NCI-H510A treated with DMSO at 0.1 percent for 48 hours (cell line): ENCODE measurements around the gene SH3BGRL3.
"Not testable (repeated sequence)": the region's sequence is repeated elsewhere in the genome, so short reads cannot be mapped to it uniquely, and the experiment has no call there.

Experiments used
- DNase-seq: peaks from one replicate; lab custom pipeline; 2025; lab: John Stamatoyannopoulos, UW

SH3BGRL3 gene

DNA sequence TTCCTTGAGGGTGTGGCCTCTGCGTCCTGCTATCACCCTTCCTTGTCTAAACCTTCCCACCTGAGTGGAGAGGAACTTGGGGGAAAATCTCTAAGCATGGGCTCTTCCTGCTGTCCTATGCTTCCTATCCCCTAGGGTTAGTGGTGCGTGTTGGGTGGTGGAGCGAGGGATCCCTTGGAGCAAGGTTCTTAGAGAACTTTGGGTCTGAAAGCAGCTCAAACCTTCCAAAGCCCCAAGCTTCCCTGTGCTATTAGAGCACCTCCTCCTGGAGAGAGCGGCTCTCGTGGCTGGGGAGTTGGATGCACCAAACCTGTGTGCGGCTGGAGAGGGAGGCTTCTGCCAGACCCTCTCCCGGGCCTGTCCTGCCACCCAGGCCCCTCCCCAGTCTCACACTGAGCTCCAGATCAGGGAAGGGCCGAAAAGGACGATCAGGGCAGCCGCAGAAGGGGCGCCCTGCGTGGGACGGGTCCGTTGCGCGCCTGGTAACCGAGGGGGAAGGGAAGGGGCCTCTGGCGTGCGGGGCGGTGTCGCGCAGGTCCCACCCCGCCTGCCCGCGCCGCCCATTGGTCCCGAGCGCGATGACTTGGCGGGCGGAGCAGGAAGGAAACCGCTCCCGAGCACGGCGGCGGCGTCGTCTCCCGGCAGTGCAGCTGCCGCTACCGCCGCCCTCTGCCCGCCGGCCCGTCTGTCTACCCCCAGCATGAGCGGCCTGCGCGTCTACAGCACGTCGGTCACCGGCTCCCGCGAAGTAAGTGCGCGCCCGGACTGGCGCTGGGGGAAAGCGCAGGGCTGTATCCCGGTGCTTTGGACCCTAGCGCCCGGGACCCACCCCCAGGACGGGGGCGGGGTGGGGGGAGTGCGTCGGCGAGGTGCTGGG is at the start of gene SH3BGRL3:
Gene SH3BGRL3 (plus strand): TSS at position 631 of the 877 bp plus-strand sequence. CDS start 70 bp downstream, at position 701.
- peak; percentile 84 for DNase-seq

GRCh38 chr1:26230682-26231081 is 49.2 kb upstream of the SH3BGRL3 start:
- not testable (repeated sequence) for DNase-seq

- peak; percentile 97 for DNase-seq
Measured at GRCh38 chr1:26233903-26234643, 45.8 kb upstream of the SH3BGRL3 start, which contains the start of gene CEP85. Gene CEP85, plus strand, starts transcription at chr1:26234200. Its CDS starts 5,584 bp downstream, at chr1:26239784.

- DNase-seq = no peak
Measured at GRCh38 chr1:26234644-26235370, 45.1 kb upstream of the SH3BGRL3 start.

DNA sequence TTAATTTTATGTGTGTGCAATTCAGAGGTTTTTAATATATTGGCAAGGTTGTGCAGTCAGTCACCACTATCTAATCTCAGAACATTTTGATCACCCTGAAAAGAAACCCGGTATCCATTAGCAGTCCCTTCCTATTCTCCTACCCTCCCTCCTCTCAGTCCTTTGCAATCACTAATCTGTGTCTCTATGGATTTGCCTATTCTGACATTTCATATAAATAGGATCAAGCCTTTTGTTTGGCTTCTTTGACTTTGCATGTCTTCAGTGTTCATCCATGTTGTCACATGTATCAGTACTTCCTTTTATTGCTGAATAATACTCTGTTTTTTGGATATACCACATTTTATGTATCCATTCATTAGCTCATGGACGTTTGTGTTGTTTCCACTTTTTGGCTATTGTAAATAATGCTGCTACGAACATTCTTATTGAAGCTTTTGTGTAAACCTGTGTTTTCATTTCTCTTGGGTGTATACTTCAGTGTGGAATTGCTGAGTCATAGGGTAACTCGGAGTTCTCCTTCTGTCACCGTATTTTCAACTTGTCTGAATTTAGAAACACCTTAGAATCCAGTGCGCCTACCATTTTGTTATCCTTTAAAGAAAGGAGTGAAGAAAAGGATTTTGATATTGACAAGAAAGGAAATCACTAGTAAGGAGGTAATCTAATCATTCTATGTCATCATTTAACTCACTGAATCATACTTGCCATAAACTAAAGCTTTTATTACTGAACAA is 42.5 kb upstream of the SH3BGRL3 start:
- DNase-seq = peak; percentile 30

GRCh38 chr1:26239936-26240335 is 40.0 kb upstream of the SH3BGRL3 start:
- DNase-seq = no peak

DNA sequence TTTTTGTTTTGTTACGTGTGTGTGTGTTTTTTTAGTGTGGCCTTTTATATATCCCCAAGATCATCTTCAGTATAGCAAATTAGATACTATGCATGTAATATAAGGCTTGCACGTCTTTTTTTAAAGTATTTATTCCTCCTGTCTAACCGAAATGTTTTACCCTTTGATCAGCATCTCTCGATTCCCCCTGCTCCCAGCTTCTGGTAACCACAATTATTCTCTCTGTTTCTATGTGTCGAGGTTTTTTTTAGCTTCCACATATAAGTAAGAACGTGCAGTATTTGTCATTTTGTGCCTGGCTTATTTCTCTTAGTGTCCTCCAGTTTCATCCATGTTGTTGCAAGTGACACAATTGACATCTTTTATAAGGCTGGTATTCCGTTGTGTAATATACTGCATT is 27.2 kb upstream of the SH3BGRL3 start:
- DNase-seq = no peak

DNA sequence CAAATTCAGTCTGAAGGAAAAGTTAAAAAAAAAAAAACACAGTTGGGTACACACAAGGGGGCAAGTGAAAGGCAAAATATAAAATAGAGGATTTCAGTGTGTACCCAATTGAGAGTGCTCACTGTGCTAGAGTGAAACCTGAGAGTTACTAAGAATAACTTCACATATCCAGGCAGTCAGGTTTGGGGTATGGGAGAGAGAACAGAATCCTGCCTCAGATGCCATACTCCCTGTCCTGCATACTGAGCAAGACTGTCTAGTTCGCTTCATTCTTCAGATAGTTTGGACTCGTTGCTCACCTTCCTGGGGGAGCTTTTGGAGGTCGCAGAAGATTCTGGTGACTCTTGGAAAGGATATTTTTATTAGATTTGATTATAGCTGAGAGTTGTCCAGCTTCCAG is 25.5 kb upstream of the SH3BGRL3 start:
- DNase-seq = no peak

GRCh38 chr1:26257222-26257621 is 22.7 kb upstream of the SH3BGRL3 start:
- no peak for DNase-seq

DNA sequence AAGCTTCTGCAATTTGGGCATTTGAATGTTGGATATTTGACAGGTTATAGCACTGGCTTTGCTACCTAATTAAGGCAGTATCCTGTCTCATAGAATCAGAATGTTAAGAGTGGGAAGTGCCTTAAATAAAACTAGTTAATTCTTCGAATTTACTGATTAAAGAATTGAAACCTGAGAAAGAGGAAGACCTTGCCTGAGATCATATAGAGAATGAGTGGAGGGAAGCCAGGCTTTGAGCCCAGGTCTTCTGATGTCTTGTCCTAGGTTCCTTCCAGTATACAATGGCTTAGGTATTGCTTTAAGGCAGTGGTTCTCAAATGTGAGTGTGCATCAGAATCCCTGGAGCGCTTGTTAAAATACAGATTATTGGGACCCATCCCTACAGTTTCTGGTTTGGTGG is 20.9 kb upstream of the SH3BGRL3 start:
- DNase-seq = no peak

GRCh38 chr1:26259578-26259977 is 20.3 kb upstream of the SH3BGRL3 start:
- no peak for DNase-seq

DNA sequence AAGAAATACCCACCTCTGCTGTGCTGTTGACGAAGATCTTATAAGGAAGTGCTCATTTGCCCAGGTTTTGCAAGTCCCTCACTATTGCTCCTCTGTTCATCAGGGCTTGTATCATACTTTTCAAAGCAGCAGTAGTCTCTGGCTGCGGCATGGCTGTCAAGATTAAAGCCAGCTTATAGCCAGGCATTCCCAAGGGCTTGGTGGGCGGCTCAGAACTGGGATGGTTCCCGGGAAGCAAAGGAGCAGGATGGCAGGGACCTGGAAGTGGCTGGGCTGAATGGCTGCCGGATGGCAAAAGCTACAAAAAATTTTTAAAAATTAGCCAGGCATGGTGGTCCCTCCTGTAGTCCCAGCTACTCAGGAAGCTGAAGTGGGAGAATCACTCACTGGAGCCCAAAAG is 16.7 kb upstream of the SH3BGRL3 start:
- no peak for DNase-seq

GRCh38 chr1:26265405-26265804 is 14.5 kb upstream of the SH3BGRL3 start:
- DNase-seq = no peak

- no peak for DNase-seq
Measured at GRCh38 chr1:26268290-26269197, 11.3 kb upstream of the SH3BGRL3 start.

- DNase-seq = no peak
Measured at GRCh38 chr1:26269198-26269550, 10.7 kb upstream of the SH3BGRL3 start.

DNA sequence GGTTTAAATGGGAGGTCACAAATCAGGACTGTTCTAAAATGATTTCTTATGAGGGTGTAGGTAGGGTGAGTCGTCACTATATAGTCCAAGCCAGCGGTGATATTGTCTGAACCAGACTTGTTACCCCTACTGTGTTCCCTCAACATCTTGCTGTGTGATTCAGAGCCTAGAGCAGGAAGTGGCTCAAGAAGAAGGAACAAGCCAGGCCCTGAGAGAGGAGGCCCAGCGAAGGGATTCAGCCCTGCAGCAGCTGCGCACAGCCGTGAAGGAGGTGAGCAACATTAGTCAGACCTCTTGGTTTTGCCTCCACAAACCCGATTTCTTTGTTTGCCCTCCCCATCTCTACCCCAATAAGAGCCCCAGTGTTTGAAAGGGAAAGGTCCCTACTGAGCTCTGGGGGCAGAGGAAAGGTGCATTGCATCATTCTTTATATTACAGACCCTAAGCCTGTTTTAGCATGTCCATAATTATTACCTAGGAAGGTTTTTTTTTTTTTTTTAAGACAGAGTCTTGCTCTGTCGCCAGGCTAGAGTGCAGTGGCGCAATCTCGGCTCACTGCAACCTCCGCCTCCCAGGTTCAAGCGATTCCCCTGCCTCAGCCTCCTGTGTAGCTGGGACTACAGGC is 5.0 kb upstream of the SH3BGRL3 start:
- DNase-seq = no peak

DNA sequence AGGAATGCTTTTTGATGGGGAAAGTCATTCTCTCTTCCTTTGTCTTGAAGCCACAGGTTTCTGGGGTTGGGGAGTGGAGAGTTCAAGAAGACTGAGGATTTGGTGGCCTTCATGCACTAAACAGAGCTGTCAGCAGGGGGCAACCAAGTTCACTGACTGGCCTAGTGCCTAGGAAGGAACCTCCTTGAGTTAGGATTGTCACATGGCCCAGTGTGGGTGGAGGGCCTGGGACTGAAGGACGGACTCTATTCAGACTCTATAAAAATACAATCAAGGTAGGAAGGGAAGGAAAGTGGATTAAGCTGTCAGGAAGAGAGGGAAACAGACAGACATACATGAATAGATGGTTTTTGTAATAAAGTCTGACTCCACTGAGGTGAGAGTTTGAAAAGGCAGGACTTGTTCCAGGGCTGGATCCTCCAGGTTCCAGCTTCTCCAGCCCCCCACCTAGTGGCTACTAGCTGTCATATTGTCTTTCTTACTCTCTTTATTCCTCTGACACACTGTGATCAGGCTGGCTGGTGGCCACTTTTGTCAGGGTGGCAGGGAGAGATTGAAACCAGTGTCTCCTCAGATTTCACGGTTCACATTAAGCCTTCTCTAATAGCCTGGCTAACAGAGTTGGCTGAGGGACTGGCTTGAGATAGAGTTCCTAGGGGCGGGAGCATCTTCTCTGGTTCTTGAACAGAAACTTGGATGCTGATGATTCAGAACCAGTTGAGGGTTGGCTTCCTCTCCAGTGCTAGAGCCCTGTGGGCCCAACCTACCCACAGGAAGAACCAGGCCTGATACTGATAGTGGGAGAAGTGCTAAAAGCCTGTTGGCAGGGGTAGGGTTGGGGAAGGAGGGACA is 4.1 kb upstream of the SH3BGRL3 start:
- DNase-seq = peak; percentile 54

DNA sequence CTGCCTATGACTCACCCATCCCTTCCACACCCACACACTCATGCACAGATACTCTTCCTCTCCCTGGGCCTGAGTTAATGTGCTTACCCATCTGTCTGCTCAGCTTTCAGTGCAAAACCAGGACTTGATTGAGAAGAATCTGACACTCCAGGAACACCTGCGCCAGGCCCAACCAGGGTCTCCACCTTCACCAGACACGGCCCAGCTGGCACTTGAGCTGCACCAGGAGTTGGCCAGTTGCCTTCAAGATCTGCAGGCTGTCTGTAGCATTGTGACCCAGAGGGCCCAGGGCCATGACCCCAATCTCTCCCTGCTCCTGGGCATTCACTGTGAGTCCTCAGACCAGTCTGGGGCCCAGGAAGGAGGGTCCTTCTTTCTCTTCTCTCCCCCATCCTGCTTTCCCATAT is 3.5 kb upstream of the SH3BGRL3 start:
- DNase-seq = no peak

- DNase-seq = no peak
Measured at GRCh38 chr1:26277261-26277661, 2.6 kb upstream of the SH3BGRL3 start.
